Measurements from ENCODE around the gene CRACR2B.

The CRACR2B gene

GRCh38 chr11:794766-795633, 32.7 kb upstream of the CRACR2B start:
- DNase-seq (ENCODE audit: low spot score), result peak; percentile 53

- peak; percentile 92 for DNase-seq (ENCODE audit: low spot score)
These were observed 31.8 kb upstream of the CRACR2B start for GRCh38 chr11:795634-796564.

GRCh38 chr11:796565-797295, 31.0 kb upstream of the CRACR2B start:
- no peak for DNase-seq (ENCODE audit: low spot score)

- peak; percentile 85 for DNase-seq (ENCODE audit: low spot score)
These were observed 30.2 kb upstream of the CRACR2B start for GRCh38 chr11:797296-798092.

- DNase-seq (ENCODE audit: low spot score), result peak; percentile 94
These were observed 29.5 kb upstream of the CRACR2B start, which contains the start of gene SLC25A22 for GRCh38 chr11:798093-798713. Gene SLC25A22, minus strand, starts transcription at chr11:798281. Its CDS starts 3,275 bp downstream, at chr11:795006.

GRCh38 chr11:799641-800316, 27.9 kb upstream of the CRACR2B start:
- no peak for DNase-seq (ENCODE audit: low spot score)

- DNase-seq (ENCODE audit: low spot score), result no peak
These were observed 27.2 kb upstream of the CRACR2B start for GRCh38 chr11:800473-800872.

- no peak for DNase-seq (ENCODE audit: low spot score)
These were observed 26.5 kb upstream of the CRACR2B start for GRCh38 chr11:801097-801780.

GRCh38 chr11:802018-802617, 25.6 kb upstream of the CRACR2B start:
- no peak for DNase-seq (ENCODE audit: low spot score)

- DNase-seq (ENCODE audit: low spot score), result no peak
These were observed 24.8 kb upstream of the CRACR2B start for GRCh38 chr11:802693-803466.

- DNase-seq (ENCODE audit: low spot score), result no peak
These were observed 24.3 kb upstream of the CRACR2B start for GRCh38 chr11:803467-803742.

GRCh38 chr11:803770-804598, 23.7 kb upstream of the CRACR2B start:
- DNase-seq (ENCODE audit: low spot score), result peak; percentile 34

- no peak for DNase-seq (ENCODE audit: low spot score)
These were observed 23.1 kb upstream of the CRACR2B start for GRCh38 chr11:804599-804964.

GRCh38 chr11:808427-809286, 19.1 kb upstream of the CRACR2B start:
- DNase-seq (ENCODE audit: low spot score), result peak; percentile 88

- DNase-seq (ENCODE audit: low spot score), result peak; percentile 95
These were observed 18.3 kb upstream of the CRACR2B start, which contains the start of gene RPLP2 for GRCh38 chr11:809287-810039. Gene RPLP2, plus strand, starts transcription at chr11:809967. Its CDS starts 268 bp downstream, at chr11:810235.

GRCh38 chr11:810040-810567, 17.6 kb upstream of the CRACR2B start:
- no peak for DNase-seq (ENCODE audit: low spot score)

Data from AG20443 (cell line).